CD4-positive, alpha-beta T cell treated with Interleukin-15 for 4 hours (primary cell): ENCODE measurements around the gene SH2D3C.
A peak's percentile ranks its signal among the peaks of the same experiment; 100 is the strongest.

Experiments used
- DNase-seq: peaks from one replicate; pipeline ENCODE4 v3.0.0-alpha.2; 2020; ENCODE audit warnings: low spot score

SH2D3C gene, protein sequence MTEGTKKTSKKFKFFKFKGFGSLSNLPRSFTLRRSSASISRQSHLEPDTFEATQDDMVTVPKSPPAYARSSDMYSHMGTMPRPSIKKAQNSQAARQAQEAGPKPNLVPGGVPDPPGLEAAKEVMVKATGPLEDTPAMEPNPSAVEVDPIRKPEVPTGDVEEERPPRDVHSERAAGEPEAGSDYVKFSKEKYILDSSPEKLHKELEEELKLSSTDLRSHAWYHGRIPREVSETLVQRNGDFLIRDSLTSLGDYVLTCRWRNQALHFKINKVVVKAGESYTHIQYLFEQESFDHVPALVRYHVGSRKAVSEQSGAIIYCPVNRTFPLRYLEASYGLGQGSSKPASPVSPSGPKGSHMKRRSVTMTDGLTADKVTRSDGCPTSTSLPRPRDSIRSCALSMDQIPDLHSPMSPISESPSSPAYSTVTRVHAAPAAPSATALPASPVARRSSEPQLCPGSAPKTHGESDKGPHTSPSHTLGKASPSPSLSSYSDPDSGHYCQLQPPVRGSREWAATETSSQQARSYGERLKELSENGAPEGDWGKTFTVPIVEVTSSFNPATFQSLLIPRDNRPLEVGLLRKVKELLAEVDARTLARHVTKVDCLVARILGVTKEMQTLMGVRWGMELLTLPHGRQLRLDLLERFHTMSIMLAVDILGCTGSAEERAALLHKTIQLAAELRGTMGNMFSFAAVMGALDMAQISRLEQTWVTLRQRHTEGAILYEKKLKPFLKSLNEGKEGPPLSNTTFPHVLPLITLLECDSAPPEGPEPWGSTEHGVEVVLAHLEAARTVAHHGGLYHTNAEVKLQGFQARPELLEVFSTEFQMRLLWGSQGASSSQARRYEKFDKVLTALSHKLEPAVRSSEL

DNA sequence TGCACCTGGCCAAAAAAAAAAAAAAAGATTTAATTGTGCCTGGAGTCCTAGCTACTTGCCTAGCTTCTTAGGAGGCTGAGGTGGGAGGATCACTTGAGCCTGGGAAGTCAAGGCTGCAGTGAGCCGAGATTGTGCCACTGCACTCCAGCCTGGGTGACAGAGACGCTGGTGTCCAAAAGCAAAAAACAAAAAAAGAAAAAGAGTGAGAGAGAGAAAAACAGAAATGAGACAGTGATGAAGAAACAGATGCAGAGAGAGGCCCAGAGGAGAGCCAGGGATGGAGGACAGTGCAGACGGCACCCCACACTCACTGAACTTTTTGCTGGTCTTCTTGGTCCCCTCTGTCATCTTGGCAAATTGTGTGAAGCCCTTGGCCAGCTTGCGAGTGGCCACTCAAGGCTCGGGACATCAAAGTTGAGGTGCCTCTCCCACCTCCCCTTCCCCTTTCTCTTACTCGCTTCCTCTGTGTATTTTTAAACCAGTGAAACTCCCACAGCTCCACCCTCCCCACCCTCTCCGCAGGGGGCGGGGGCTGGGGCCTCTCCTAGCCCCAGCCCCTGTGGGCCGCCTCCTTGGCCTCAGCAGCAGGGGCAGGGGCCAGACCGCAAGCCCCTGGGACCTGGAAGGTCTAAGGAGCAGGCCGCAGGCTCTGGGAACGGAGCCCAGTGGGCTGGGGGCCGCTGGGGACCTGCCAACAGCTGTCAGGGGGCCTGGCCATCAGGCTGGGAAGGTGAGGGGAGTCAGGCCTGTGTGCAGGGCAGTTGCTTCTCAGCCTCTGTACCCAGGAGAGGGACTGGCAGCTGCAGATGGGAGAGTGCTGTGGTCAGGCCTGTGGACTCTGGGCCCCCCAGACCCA, at the start of gene SH2D3C:
Gene SH2D3C (minus strand): TSS at position 387 of the 856 bp plus-strand sequence. CDS start 39 bp downstream, at position 348.
- peak; percentile 43 for DNase-seq

- no peak for DNase-seq
These were observed 47.9 kb upstream of the SH2D3C start for GRCh38 chr9:127826253-127826913.

- DNase-seq, result no peak
These were observed 47.0 kb upstream of the SH2D3C start for GRCh38 chr9:127825319-127826051.

GRCh38 chr9:127822108-127822507, 43.6 kb upstream of the SH2D3C start:
- DNase-seq, result no peak

GRCh38 chr9:127818574-127818973, 40.1 kb upstream of the SH2D3C start:
- DNase-seq, result no peak

- DNase-seq, result no peak
These were observed 39.5 kb upstream of the SH2D3C start for GRCh38 chr9:127817881-127818434.

DNA sequence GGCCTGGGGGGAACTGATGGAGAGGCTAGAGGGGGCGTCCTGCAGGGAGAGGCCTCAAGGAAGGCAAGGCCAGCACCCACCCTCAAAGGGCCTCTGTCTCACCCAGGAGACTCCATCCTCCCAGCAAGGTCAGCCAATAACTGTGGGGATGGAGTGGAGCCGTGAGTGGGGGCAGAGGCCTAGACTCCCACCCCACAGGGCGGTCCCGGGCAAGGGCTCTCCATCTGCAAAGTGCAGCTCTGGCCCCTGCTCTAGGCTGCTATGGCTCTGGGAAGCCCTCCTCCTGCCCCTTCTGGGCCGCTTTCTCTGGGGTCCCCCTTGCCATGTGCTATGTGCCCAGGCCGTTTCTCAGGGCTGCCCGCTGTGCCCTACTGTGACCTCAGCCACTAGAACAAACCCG, 38.3 kb upstream of the SH2D3C start:
- no peak for DNase-seq

- DNase-seq, result no peak
These were observed 37.9 kb upstream of the SH2D3C start for GRCh38 chr9:127816362-127816725.

GRCh38 chr9:127815512-127816361, 37.3 kb upstream of the SH2D3C start:
- no peak for DNase-seq

- DNase-seq, result no peak
These were observed 36.4 kb upstream of the SH2D3C start for GRCh38 chr9:127814619-127815511.

- DNase-seq, result no peak
These were observed 35.3 kb upstream of the SH2D3C start for GRCh38 chr9:127813686-127814226.

DNA sequence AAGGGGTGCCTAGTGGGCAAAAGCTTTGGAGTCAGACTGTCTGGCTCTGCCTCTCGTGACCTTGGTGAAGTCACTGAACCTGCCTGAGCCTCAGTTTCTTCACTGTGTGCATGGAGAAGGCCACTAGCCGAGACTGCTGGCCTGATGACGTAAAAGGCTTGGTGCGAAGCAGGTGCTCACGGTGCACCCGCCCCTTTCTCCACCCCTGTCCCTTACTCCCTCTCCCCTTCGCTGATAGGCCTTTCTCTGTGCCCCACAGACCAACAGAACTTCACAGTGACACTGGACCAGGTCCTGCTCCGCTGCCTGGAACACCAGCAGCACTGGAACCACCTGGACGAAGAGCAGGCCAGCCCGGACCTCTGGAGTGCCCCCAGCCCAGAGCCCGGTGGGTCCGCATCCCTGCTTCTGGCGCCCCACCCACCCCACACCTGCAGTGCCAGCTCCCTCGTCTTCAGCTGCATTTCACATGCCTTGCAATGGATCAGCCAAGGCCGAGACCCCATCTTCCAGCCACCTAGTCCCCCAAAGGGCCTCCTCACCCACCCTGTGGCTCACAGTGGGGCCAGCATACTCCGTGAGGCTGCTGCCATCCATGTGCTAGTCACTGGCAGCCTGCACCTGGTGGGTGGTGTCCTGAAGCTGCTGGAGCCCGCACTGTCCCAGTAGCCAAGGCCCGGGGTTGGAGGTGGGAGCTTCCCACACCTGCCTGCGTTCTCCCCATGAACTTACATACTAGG, 34.6 kb upstream of the SH2D3C start:
- no peak for DNase-seq

DNA sequence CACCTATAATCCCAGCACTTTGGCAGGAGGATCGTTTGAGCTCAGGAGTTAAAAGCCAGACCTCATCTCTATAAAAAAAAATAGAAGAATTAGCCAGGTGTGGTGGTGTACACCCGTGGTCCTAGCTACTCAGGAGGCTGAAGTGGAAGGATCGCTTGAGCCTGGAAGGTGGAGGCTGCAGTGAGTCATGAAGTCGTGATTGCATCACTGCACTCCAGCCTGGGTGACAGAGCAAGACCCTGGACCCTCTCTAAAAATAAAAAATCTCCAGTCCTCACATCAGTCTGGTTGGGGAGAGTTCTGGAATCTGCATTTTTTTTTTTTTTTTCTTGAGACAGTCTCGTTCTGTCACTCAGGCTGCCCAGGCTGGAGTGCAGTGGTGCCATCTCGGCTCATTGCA, 33.5 kb upstream of the SH2D3C start:
- DNase-seq, result no peak

- no peak for DNase-seq
These were observed 32.1 kb upstream of the SH2D3C start for GRCh38 chr9:127810378-127811187.

- no peak for DNase-seq
These were observed 31.3 kb upstream of the SH2D3C start for GRCh38 chr9:127809540-127810377.

DNA sequence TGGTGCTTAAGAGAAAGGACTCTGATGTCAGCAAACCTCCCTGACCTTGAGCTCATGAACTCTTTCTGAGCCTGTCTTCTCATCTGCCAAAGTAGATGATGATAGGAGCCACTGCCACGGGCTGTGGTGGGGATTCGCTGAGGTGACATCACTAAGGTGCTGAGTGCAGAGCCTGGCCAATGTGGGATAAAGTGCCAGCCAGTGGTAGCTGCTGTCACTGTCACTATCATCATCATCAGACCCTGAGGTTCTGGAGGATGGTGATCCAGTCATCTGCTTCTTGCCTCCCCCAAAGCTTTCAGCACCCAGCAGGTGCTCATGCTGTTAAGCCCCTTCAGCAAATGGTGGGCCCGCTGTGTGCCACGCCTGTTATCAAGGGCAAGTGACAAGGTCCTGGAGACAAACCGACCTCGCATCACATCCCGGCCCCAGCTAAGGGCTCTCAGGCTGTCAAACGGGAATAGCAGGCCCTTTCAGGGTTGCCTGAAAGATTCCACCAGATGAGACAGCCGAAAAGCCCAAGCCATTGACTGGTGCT, 30.6 kb upstream of the SH2D3C start:
- no peak for DNase-seq
